ENCODE results near the gene LCNL1. TPM values are rescaled to one million over a fixed set of nuclear protein-coding genes. Genes with fewer than 3 reads are reported as not detected.

Gene LCNL1
- total RNA-seq, 1 donor from 2014 or later: not detected

DNA sequence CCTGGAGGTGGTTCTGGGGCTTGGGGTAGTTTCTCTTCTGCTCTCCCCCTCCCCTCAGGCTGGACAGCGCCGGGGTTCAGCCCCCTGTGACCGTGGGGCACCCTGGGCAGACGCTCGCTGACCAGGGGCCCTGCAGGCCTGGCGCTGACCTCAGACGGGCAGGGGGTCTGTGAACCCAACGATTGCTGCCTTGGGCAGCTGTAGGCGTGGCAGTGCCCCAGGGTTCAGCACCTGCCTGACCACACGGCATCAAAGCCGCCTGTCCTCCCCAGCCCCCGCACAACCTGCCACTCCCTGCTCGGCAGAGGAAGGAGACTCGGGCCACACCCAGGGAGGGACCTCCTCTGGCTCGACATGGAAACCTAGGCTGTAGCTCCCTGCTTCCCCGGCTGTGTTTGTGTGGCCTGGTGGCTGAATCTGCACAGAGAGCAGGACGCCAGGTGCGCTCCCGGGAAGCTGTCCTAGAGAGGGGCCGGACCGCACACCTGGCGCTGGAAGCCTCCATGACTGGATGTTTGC lies 18.6 kb upstream of the LCNL1 start:
- no peak for DNase-seq (ENCODE audit: low read depth)
- no peaks in the 10 kb centered on the region for H3K36me3 ChIP-seq (ENCODE audit: control insufficient read depth, insufficient read depth, low read length)
- H3K4me3 ChIP-seq (ENCODE audit: low read depth, low read length): no peak overlapping the region
- H3K27me3 ChIP-seq (ENCODE audit: control insufficient read depth, insufficient read depth, low read length): peaks cover 5% of the 10 kb centered on the region
- TF ChIP-seq, protein P1, sequence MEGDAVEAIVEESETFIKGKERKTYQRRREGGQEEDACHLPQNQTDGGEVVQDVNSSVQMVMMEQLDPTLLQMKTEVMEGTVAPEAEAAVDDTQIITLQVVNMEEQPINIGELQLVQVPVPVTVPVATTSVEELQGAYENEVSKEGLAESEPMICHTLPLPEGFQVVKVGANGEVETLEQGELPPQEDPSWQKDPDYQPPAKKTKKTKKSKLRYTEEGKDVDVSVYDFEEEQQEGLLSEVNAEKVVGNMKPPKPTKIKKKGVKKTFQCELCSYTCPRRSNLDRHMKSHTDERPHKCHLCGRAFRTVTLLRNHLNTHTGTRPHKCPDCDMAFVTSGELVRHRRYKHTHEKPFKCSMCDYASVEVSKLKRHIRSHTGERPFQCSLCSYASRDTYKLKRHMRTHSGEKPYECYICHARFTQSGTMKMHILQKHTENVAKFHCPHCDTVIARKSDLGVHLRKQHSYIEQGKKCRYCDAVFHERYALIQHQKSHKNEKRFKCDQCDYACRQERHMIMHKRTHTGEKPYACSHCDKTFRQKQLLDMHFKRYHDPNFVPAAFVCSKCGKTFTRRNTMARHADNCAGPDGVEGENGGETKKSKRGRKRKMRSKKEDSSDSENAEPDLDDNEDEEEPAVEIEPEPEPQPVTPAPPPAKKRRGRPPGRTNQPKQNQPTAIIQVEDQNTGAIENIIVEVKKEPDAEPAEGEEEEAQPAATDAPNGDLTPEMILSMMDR (IDR thresholded peaks at IDR 0.05; ENCODE audit: insufficient read depth, low read length, poor library complexity, severe bottlenecking): no peak

DNA sequence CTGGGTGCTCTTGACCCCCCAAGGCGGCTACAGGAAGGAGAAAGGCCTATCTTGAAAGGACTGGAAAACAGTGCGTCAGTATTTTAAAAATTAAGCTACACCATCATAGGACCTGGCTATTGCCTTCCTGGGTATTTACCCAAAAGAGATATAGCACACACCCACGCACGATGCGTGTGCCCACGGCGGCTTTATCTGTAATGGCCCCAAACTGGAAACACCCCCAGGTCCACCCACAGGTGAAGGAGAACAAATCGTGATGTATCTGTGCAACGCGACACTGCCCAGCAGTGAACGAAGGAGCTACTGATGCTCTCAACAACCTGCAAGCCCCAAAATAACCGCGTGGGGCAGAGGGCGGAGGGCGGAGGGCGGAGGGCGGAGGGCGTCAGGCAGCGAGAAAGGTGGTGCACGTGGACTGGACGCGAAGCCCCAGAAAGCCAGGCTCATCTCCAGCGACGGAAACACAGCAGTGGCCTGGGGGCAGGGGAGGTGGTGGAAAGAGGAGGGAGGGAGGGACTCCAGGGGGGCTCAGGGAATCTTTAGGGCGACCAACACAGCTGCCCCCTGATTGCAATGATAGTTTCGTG lies 17.9 kb upstream of the LCNL1 start:
- H3K27me3 ChIP-seq (ENCODE audit: control insufficient read depth, insufficient read depth, low read length): peaks cover 5% of the 10 kb centered on the region
- no peaks in the 10 kb centered on the region for H3K36me3 ChIP-seq (ENCODE audit: control insufficient read depth, insufficient read depth, low read length)
- TF ChIP-seq, protein P1 (IDR thresholded peaks at IDR 0.05; ENCODE audit: insufficient read depth, low read length, poor library complexity, severe bottlenecking): no peak
- no peak for DNase-seq (ENCODE audit: low read depth)
- no peak overlapping the region for H3K4me3 ChIP-seq (ENCODE audit: low read depth, low read length)

DNA sequence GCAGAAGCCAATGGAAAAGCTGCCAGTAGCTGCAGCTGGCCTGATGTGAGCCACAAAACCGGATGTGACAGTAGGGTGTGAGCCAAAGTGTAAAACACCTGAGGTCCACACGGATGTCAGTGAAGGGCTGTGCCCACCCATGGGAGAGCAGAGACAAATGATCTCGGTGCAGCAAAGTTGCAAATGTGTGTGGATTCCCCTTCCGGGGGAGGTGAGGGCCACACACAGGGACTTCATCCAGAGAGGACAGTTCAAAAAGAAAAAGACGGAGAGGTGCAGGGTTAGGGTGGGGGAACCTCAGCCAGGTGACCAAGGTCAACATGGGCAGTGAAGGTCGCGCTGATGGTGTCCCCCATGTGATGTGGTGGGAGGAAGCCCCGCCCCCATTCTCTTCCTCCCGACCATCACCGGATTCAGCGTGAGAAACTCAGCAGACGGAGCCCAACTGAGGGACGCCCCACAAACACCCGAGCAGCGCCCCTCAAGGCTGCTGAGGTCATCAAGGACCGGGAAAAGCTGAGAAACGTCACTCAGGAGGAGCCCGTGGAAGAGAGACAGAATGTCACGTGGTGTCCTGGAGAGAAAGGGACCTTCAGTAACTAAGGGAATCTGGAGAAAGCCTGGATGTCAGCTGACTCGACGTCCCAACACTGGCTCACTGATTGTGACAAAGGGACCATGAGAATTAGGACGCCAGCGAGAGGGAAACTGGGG lies 16.9 kb upstream of the LCNL1 start:
- TF ChIP-seq, protein P1 (IDR thresholded peaks at IDR 0.05; ENCODE audit: insufficient read depth, low read length, poor library complexity, severe bottlenecking): no peak
- DNase-seq (ENCODE audit: low read depth): no peak
- Histone ChIP-seq H3K27me3 (ENCODE audit: control insufficient read depth, insufficient read depth, low read length) (peaks cover 7% of the 10 kb centered on the region), H3K36me3 (ENCODE audit: control insufficient read depth, insufficient read depth, low read length) (no peaks in the 10 kb centered on the region), H3K4me3 (ENCODE audit: low read depth, low read length) (no peak overlapping the region)

DNA sequence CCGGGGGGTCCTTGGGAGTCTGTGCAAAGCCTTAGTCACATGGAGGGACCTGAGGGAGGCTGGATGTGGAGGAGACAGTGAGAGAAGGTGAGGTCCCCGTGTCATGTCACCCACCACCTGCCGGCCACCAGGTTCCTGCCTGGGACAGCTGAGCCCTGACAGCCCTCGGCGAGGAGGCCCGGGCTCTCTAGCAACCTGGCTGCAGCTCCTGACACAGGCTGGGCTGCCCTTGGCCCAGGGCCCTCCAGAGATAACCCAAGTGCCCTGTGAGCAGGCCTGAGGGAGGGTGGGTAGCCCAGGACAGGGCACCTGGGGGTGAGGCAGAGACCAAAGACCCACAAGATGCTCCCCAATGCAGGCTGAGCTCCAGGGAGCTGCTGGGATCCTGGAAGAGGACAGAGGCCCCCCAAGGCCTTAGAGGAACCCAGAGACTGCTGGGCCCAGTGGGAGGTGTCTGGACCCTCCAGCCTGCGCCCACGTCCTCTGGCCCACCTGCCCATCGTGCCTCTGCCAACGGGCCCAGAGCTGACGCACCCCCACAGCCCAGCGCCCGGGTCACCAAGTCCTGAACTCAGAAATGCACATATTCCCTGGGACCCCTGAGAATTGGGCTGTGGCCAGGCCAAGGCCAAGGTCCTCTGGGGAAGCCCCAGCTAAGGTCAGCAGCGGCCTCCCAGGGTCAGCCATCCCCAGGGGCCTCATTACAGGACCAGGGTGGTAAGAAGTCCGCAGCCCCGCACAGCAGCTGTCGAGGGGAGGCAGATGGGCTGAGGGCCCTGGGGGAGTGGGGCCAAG lies 14.3 kb upstream of the LCNL1 start:
- no peaks in the 10 kb centered on the region for H3K36me3 ChIP-seq (ENCODE audit: control insufficient read depth, insufficient read depth, low read length)
- no peak overlapping the region for H3K4me3 ChIP-seq (ENCODE audit: low read depth, low read length)
- H3K27me3 ChIP-seq (ENCODE audit: control insufficient read depth, insufficient read depth, low read length): peaks cover 7% of the 10 kb centered on the region
- TF ChIP-seq, protein P1 (IDR thresholded peaks at IDR 0.05; ENCODE audit: insufficient read depth, low read length, poor library complexity, severe bottlenecking): no peak
- DNase-seq (ENCODE audit: low read depth): no peak

DNA sequence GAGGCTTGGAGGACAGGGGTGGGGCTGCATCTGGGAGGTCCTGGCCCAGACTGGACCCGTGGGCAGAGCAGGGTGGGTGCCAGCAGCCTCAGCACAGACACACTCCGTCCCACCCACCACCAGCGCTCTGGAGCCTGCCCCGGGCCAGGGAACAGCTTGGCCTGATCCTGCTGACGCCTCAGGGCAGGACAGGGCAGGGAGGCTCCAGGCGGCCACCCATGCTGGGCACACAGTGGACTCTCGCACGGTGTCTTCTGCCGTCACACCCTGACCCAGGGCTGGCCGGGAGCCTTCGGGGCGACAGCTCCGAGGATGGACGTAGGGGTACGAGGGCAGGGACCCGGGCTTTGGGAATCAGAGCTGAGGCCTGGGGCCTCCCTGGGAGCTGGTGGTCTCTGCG lies 13.6 kb upstream of the LCNL1 start:
- Histone ChIP-seq H3K36me3 (ENCODE audit: control insufficient read depth, insufficient read depth, low read length) (no peaks in the 10 kb centered on the region), H3K4me3 (ENCODE audit: low read depth, low read length) (no peak overlapping the region), H3K27me3 (ENCODE audit: control insufficient read depth, insufficient read depth, low read length) (peaks cover 7% of the 10 kb centered on the region)
- DNase-seq (ENCODE audit: low read depth): no peak
- TF ChIP-seq, protein P1 (IDR thresholded peaks at IDR 0.05; ENCODE audit: insufficient read depth, low read length, poor library complexity, severe bottlenecking): no peak

All from kidney epithelial cell (primary cell).